Uterus (tissue), 4 donors: ENCODE data around the gene EGLN2. TPM values are rescaled to one million over a fixed set of nuclear protein-coding genes. Genes with fewer than 3 reads are reported as not detected.

Experiments used
- DNase-seq, 2 donors: peaks; one replicate each; pipeline ENCODE4 v3.0.0-alpha.2; 2019 to 2020
- H3K27ac ChIP-seq, 2 donors: fragments of 200-600 bp; sonication (generic); 1 replicate in 1 of 2; 2 replicates in 1 of 2; pipeline ENCODE4 v1.5.1; 2016 to 2018
- H3K27me3 ChIP-seq, 2 donors: fragments of 200-600 bp; sonication (generic); one replicate each; pipeline ENCODE4 v1.5.1; 2018 to 2019; ENCODE audit warnings: control low read depth in 1 of 2
- H3K36me3 ChIP-seq, 2 donors: fragments of 200-600 bp; sonication (generic); one replicate each; pipeline ENCODE4 v1.5.1; 2019; ENCODE audit warnings: control low read depth in 1 of 2
- H3K4me1 ChIP-seq, 2 donors: fragments of 200-600 bp; sonication (generic); one replicate each; pipeline ENCODE4 v1.5.1; 2018 to 2019; ENCODE audit warnings: control low read depth in 1 of 2
- H3K4me3 ChIP-seq, 2 donors: fragments of 200-600 bp; sonication (generic); 1 replicate in 1 of 2; 2 replicates in 1 of 2; pipeline ENCODE4 v1.5.1; 2018 to 2019; ENCODE audit warnings: mild to moderate bottlenecking in 1 of 2
- H3K9me3 ChIP-seq, 2 donors: fragments of 200-600 bp; sonication (generic); one replicate each; pipeline ENCODE4 v1.5.1; 2019; ENCODE audit warnings: control low read depth in 1 of 2
- CTCF ChIP-seq, 4 experiments: fragments of 200-600 bp in 2 of 4; fragments of 450-650 bp in 2 of 4; sonication (generic) in 2 of 4; IDR thresholded peaks; one replicate each; pipeline ENCODE4 v1.5.1; 2016 to 2019; ENCODE audit warnings: antibody characterized with exemption in 4 of 4, mild to moderate bottlenecking in 2 of 4, moderate library complexity in 1 of 4
- POLR2A ChIP-seq, 2 donors: fragments of 450-650 bp; IDR thresholded peaks; one replicate each; pipeline ENCODE4 v1.6.1; 2016; ENCODE audit warnings: antibody characterized with exemption in 2 of 2, mild to moderate bottlenecking in 1 of 2, moderate library complexity in 1 of 2
- intact Hi-C: fragments of 100-400 bp; cut with DNase I; formaldehyde crosslinking; loops from one replicate; pipeline ENCODE4 v1.15.1; 2023; ENCODE audit warnings: low total_unique reads
- total RNA-seq, 4 donors: library from RNA; depleted of rRNA in 3 of 4; stranded (reverse); fragments of >200 nt in 3 of 4; gene quantifications; one replicate each; pipeline versions ENCODE4 v1.1.0 to v1.2.4, GENCODE V29; 2014 to 2023
- donor health status: DM: yes; HTN: yes; CAD: no.

EGLN2 gene
- total RNA-seq, 4 donors from 2014 or later, result 33.2 to 164 (median 78.1) TPM

- no peaks in the 10 kb centered on the region for H3K9me3 ChIP-seq
- no peaks in the 10 kb centered on the region for H3K27me3 ChIP-seq
- DNase-seq, result no peak
- H3K36me3 ChIP-seq, result no peaks in the 10 kb centered on the region
- peaks cover 8 to 36% of the 10 kb centered on the region in 2 donors for H3K4me1 ChIP-seq
- TF ChIP-seq POLR2A (IDR thresholded peaks at IDR 0.05) (no peak), CTCF (IDR thresholded peaks at IDR 0.05) (no peak)
- no peak overlapping the region for H3K4me3 ChIP-seq
- peak overlapping the region; percentile 94 to 97 for H3K27ac ChIP-seq
- intact Hi-C loops, result loop anchor here (5.0 kb wide), 1 partner anchor 143 kb away; no protein-coding TSS in a partner anchor
Measured at GRCh38 chr19:40804783-40805242, 5.8 kb downstream of the EGLN2 start.

DNA sequence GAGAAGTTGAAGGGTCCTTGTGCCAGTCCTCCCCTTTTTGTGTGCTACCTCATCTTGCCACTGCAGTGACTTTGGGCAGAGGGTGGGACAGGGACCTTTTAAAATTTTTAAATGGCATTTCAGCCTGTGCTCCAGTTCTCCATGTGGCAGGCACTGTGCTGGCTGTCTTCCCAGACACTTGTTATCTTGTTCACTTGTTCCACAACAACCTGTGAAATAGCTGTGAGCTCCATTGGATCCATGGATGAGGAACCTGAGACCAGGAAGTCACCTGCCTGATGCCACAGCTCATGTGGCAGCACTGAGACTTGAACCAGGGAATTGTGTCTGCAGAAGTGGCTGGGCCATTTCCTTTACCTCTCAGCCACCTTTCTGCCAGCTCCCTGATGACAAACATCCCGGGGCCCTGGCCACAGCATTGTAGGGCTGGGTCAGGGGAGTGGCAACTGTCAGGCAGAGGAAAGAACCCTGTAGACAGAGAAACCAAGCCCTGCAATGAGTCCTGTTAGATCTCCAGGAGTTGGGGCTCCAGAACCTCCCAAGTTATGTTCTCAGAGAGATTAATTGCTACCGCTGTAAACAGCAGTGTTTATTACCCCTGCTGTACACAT, 6.4 kb downstream of the EGLN2 start:
- H3K4me1 ChIP-seq, result peaks cover 8 to 34% of the 10 kb centered on the region in 2 donors
- no peak for DNase-seq
- no peaks in the 10 kb centered on the region for H3K27me3 ChIP-seq
- H3K9me3 ChIP-seq, result no peaks in the 10 kb centered on the region
- intact Hi-C loops, result loop anchor here (5.0 kb wide), 1 partner anchor 143 kb away; no protein-coding TSS in a partner anchor
- no peak overlapping the region for H3K4me3 ChIP-seq
- H3K36me3 ChIP-seq, result no peaks in the 10 kb centered on the region
- H3K27ac ChIP-seq, result peak overlapping the region; percentile 94 to 97
- no peak for TF ChIP-seq POLR2A (IDR thresholded peaks at IDR 0.05)
- no peak for TF ChIP-seq CTCF (IDR thresholded peaks at IDR 0.05)

- Histone ChIP-seq H3K4me3 (no peak overlapping the region), H3K27me3 (no peaks in the 10 kb centered on the region), H3K36me3 (no peaks in the 10 kb centered on the region), H3K27ac (peak overlapping the region; percentile 73 to 74), H3K9me3 (no peaks in the 10 kb centered on the region), H3K4me1 (peaks cover 8 to 28% of the 10 kb centered on the region in 2 donors)
- TF ChIP-seq POLR2A (IDR thresholded peaks at IDR 0.05) (peak; percentile 14 to 19), CTCF (IDR thresholded peaks at IDR 0.05) (peak; percentile 82 to 90 (median 86))
- DNase-seq, result peak; percentile 84 to 89
- intact Hi-C loops, result loop anchor here (5.0 kb wide), 1 partner anchor 144 kb away; no protein-coding TSS in a partner anchor
Measured at GRCh38 chr19:40806423-40807146, 7.6 kb downstream of the EGLN2 start.

DNA sequence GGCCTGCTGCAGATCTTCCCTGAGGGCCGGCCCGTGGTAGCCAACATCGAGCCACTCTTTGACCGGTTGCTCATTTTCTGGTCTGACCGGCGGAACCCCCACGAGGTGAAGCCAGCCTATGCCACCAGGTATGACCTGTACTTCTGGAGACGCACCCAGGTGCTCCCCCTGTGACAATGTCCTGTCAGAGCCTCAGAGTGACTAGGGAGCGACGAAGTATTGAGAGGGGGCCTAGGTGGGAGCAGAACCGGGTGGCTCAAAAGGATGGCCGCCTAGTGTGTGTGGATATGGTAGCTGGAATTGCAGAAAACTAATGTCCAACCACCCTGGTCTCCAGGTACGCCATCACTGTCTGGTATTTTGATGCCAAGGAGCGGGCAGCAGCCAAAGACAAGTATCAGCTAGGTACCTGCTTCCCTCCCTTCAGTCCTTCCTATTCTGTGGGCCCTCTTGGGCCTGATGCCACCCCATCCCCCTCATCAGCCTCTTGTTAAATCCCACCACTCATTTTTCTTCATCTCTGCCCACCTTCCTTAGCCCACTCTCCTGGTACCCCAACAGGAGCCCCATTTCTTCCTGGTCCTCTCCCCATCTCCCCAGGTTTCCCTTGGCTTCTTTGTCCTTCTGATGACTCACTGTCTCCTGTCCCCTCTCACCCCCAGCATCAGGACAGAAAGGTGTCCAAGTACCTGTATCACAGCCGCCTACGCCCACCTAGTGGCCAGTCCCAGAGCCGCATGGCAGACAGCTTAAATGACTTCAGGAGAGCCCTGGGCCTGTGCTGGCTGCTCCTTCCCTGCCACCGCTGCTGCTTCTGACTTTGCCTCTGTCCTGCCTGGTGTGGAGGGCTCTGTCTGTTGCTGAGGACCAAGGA, 8.4 kb downstream of the EGLN2 start:
- peak in 1 of 2 donors; percentile 33 for DNase-seq
- intact Hi-C loops, result loop anchor here (5.0 kb wide), 1 partner anchor 145 kb away; no protein-coding TSS in a partner anchor
- no peak overlapping the region for H3K4me3 ChIP-seq
- no peaks in the 10 kb centered on the region for H3K9me3 ChIP-seq
- peak overlapping the region; percentile 73 to 74 for H3K27ac ChIP-seq
- TF ChIP-seq POLR2A (IDR thresholded peaks at IDR 0.05) (no peak), CTCF (IDR thresholded peaks at IDR 0.05) (peak in 1 of 4 experiments; percentile 2)
- peaks cover 8 to 25% of the 10 kb centered on the region in 2 donors for H3K4me1 ChIP-seq
- no peaks in the 10 kb centered on the region for H3K36me3 ChIP-seq
- no peaks in the 10 kb centered on the region for H3K27me3 ChIP-seq
